Neutrophil (primary cell): Measurements from ENCODE around the gene DNM1.

Experiments used
- H3K27ac ChIP-seq: fragments of 200-600 bp; sonication (generic); 2 replicates; pipeline ENCODE4 v1.5.1; 2016; ENCODE audit warnings: mild to moderate bottlenecking, moderate library complexity
- H3K27me3 ChIP-seq: fragments of 200-600 bp; sonication (generic); 2 replicates; pipeline ENCODE4 v1.6.0; 2016; ENCODE audit warnings: mild to moderate bottlenecking
- H3K36me3 ChIP-seq: fragments of 200-600 bp; sonication (generic); 2 replicates; pipeline ENCODE4 v1.5.1; 2017
- H3K4me1 ChIP-seq, 2 experiments: fragments of 200-600 bp in 1 of 2; sonication (generic) in 1 of 2; 1 replicate in 1 of 2; 2 replicates in 1 of 2; pipeline versions ENCODE4 v1.5.1 to v1.6.1; 2013 to 2016; ENCODE audit warnings: low read depth in 1 of 2, low read length in 1 of 2, mild to moderate bottlenecking in 1 of 2, moderate library complexity in 1 of 2; ENCODE audit not compliant: control insufficient read depth in 1 of 2, insufficient read depth in 1 of 2
- H3K4me3 ChIP-seq, 2 experiments: fragments of 200-600 bp in 1 of 2; sonication (generic) in 1 of 2; 1 replicate in 1 of 2; 2 replicates in 1 of 2; pipeline ENCODE4 v1.5.1; 2013 to 2016; ENCODE audit warnings: low read depth in 1 of 2, low read length in 1 of 2, mild to moderate bottlenecking in 1 of 2, moderate library complexity in 1 of 2
- H3K9me3 ChIP-seq: fragments of 200-600 bp; sonication (generic); 2 replicates; pipeline ENCODE4 v1.5.1; 2016
- CTCF ChIP-seq: fragments of 200-600 bp; sonication (generic); IDR thresholded peaks from 2 replicates; pipeline ENCODE4 v1.5.1; 2016; ENCODE audit warnings: antibody characterized with exemption

The DNM1 gene

GRCh38 chr9:128243215-128244018, 40.2 kb downstream of the DNM1 start:
- TF ChIP-seq CTCF, result no peak
- H3K9me3 ChIP-seq, result no peaks in the 10 kb centered on the region
- H3K4me1 ChIP-seq, result peaks cover 22 to 25% of the 10 kb centered on the region in 2 experiments
- H3K36me3 ChIP-seq, result no peaks in the 10 kb centered on the region
- H3K27ac ChIP-seq, result no peak overlapping the region
- H3K27me3 ChIP-seq, result peaks cover 5% of the 10 kb centered on the region
- H3K4me3 ChIP-seq, result no peak overlapping the region

DNA sequence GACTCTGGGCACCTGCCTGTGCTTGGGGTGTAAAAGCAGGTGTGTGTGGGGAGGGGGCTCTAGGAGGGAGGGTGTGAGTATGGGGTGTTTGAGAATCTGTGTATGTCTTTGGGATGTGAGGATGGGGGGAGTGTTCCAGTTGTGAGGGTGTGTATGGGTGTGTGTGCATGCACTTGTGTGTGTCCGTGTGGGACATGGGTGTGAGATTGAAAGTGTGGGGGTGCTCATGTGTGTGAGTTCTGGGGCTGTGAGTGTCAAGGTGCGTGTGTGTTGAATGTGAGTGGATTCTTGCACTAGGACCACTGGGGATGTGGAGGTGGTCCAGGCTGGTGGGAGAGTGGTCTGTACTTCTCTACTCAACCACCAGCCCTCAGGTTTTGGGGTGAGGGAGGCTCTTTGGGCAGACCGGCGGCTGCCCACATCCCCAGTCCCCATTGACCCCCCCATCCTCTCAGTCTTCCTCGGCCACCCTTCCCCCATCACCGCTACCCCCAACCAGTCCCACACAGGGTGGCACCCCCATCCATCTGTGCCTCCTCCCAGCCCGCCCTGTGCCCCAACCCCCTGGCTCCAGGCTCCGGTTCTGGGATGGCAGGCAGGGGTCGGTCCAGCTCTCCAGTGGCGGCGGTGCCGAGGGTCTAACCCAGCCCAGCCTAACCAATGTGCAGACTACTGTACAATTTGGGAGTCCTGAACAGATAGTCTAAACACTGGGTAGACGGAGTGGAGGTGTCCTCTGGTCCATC, 41.1 kb downstream of the DNM1 start:
- Histone ChIP-seq H3K36me3 (no peaks in the 10 kb centered on the region), H3K4me1 (peaks cover 22 to 25% of the 10 kb centered on the region in 2 experiments), H3K27ac (no peak overlapping the region), H3K27me3 (peaks cover 5% of the 10 kb centered on the region), H3K9me3 (no peaks in the 10 kb centered on the region), H3K4me3 (peak overlapping the region in 1 of 2 experiments; percentile 34)
- no peak for TF ChIP-seq CTCF

DNA sequence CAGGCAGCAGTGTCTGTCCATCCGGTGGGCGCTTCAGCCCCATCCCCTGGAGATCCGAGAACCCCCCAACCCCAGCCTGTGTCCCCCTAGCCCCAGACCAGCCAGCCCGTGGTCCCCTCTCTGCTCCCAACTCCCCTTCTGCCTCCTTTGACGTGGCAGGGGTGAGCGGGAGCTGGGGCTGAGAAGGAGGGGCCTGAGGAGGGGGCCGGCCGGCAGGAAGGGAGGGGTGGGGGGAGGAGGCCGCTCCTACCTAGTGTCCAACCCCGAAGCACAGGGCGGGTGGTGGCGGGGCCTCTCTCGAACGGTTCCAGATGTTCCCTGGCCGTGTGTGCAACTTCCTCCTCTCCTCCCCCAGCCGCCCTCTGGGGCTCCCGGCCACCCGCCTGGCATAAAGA, 41.7 kb downstream of the DNM1 start:
- TF ChIP-seq CTCF, result no peak
- no peak overlapping the region for H3K27ac ChIP-seq
- H3K36me3 ChIP-seq, result no peaks in the 10 kb centered on the region
- H3K27me3 ChIP-seq, result peaks cover 8% of the 10 kb centered on the region
- peaks cover 22 to 25% of the 10 kb centered on the region in 2 experiments for H3K4me1 ChIP-seq
- H3K9me3 ChIP-seq, result no peaks in the 10 kb centered on the region
- peak overlapping the region in 1 of 2 experiments; percentile 34 for H3K4me3 ChIP-seq

GRCh38 chr9:128245421-128246151, 42.4 kb downstream of the DNM1 start:
- no peak for TF ChIP-seq CTCF
- Histone ChIP-seq H3K27me3 (peaks cover 15% of the 10 kb centered on the region), H3K4me1 (peaks cover 24 to 32% of the 10 kb centered on the region in 2 experiments), H3K4me3 (peak overlapping the region in 1 of 2 experiments; percentile 34), H3K27ac (no peak overlapping the region), H3K9me3 (no peaks in the 10 kb centered on the region), H3K36me3 (no peaks in the 10 kb centered on the region)

DNA sequence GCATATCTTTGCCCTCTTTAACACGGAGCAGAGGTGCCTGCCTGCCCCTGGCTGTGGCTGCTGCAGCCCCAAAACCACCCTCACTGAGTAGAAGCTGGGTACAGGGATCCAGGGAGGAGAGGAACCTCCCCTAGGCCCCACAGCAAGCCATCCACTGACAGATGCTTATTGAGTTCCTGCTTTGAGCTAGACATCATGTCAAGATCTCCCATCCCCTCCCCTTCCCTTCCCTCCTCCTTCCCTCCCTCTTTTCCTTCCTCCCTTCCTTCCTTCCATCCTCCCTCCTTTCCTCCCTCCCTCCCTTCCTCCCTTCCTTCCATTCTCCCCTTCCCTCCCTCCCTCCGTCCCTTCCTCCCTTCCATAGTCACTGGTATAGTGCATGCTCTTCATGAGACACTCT, 43.3 kb downstream of the DNM1 start:
- Histone ChIP-seq H3K4me3 (no peak overlapping the region), H3K36me3 (no peaks in the 10 kb centered on the region), H3K27ac (no peak overlapping the region), H3K27me3 (peaks cover 24% of the 10 kb centered on the region), H3K4me1 (peaks cover 32 to 40% of the 10 kb centered on the region in 2 experiments), H3K9me3 (no peaks in the 10 kb centered on the region)
- no peak for TF ChIP-seq CTCF
